ENCODE data around the gene LRRFIP1. TPM values are rescaled to one million over a fixed set of nuclear protein-coding genes. Genes with fewer than 3 reads are reported as not detected.
"Not testable (repeated sequence)": the region's sequence is repeated elsewhere in the genome, so short reads cannot be mapped to it uniquely, and the experiment has no call there.

LRRFIP1 gene
- total RNA-seq, 6 experiments from 2014 or later, result 90.6 to 107 (median 102) TPM

DNA sequence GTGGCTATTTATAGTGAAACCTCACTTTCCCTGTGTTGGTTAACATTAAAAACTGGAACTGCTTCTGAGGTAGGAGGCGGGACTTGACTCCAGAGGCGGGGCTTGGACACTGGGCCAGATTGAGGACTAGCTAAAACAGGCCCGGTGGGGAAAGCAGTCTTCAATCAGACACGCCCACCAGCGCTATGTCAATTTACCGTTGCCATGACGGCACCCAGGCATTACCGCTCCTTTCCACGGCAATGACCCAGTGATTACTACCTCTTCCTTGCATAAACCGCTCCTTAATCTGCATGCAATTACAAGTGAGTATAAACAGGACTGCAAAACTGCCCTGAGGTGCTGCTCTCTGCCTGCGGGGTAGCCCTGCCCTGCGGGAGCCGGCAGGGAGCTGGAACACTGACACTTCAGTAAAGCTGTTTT lies 35.3 kb downstream of the LRRFIP1 start:
- Mint-ChIP-seq H3K4me1 (ENCODE audit: low read depth) (peaks cover 8% of the 10 kb centered on the region), H3K4me3 (no peak overlapping the region), H3K36me3 (ENCODE audit: low read depth) (peaks cover 12% of the 10 kb centered on the region), H3K27ac (no peak overlapping the region; the same call in 1 of the 2 replicates), H3K27me3 (ENCODE audit: insufficient read depth) (peaks cover 1% of the 10 kb centered on the region), H3K9me3 (no peaks in the 10 kb centered on the region)
- no peak for DNase-seq
- TF ChIP-seq, protein P1, sequence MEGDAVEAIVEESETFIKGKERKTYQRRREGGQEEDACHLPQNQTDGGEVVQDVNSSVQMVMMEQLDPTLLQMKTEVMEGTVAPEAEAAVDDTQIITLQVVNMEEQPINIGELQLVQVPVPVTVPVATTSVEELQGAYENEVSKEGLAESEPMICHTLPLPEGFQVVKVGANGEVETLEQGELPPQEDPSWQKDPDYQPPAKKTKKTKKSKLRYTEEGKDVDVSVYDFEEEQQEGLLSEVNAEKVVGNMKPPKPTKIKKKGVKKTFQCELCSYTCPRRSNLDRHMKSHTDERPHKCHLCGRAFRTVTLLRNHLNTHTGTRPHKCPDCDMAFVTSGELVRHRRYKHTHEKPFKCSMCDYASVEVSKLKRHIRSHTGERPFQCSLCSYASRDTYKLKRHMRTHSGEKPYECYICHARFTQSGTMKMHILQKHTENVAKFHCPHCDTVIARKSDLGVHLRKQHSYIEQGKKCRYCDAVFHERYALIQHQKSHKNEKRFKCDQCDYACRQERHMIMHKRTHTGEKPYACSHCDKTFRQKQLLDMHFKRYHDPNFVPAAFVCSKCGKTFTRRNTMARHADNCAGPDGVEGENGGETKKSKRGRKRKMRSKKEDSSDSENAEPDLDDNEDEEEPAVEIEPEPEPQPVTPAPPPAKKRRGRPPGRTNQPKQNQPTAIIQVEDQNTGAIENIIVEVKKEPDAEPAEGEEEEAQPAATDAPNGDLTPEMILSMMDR (IDR thresholded peaks at IDR 0.05), result no peak

DNA sequence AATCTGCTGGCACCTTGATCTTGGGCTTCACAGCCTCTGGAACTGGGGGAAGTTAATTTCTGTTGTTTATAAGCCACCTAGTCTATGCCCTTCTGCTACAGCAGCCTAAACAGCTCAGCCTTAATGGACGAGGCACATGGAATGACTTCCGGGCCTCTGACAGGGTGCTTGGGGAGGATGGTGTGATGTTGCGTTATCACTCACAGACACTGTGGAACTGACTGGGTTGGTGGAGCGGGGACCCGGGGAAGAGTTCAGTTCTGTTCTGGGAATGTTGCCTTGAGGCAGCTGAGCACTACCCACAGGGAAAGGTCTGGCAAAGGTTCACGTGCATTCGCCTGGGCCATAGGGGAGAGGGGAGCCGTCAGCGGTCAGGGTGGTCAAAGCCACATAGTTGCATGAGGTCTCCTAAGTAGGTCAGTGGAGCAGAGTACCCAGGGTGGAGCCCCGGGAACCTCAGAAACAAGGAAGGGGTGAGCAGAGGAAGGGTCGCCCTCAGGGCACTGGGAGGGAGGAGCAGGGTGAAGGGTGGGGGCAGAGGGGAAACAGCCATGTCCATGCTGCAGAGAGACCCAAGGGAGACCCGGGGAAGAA lies 36.2 kb downstream of the LRRFIP1 start:
- H3K4me1 Mint-ChIP-seq (ENCODE audit: low read depth), result peaks cover 8% of the 10 kb centered on the region

DNA sequence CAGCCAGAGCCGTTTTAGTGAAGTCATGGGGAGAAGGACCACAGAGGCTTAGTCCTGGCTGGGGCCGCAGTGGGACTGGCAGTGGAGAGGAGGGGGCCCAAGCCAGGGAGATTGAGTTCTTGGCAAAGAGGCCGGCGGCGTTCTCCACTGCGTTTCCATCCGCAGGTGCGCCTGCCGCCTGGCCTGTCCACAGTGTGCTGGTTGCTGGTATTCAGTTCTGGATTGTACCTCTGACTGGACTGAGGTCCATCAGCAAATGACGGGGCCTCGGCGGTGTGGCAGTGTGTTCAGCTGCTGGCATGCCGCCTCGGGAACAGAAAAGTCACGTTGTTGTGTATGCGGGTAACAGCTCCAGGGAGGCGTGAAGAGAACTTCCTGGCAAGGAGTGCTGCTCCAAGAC lies 36.8 kb downstream of the LRRFIP1 start:
- H3K4me1 Mint-ChIP-seq (ENCODE audit: low read depth), result peaks cover 12% of the 10 kb centered on the region
- peaks cover 1% of the 10 kb centered on the region for H3K27me3 Mint-ChIP-seq (ENCODE audit: insufficient read depth)
- DNase-seq, result no peak
- H3K9me3 Mint-ChIP-seq, result no peaks in the 10 kb centered on the region
- H3K4me3 Mint-ChIP-seq, result no peak overlapping the region
- TF ChIP-seq, protein P1 (IDR thresholded peaks at IDR 0.05), result no peak
- no peak overlapping the region for H3K27ac Mint-ChIP-seq
- H3K36me3 Mint-ChIP-seq (ENCODE audit: low read depth), result peaks cover 10% of the 10 kb centered on the region

More for the DNA sequence above, 36.2 kb downstream of the LRRFIP1 start:
- TF ChIP-seq, protein P1 (IDR thresholded peaks at IDR 0.05), result no peak
- peaks cover 10% of the 10 kb centered on the region for H3K36me3 Mint-ChIP-seq (ENCODE audit: low read depth)
- no peaks in the 10 kb centered on the region for H3K9me3 Mint-ChIP-seq
- H3K27ac Mint-ChIP-seq, result no peak overlapping the region
- H3K27me3 Mint-ChIP-seq (ENCODE audit: insufficient read depth), result peaks cover 1% of the 10 kb centered on the region
- H3K4me3 Mint-ChIP-seq, result no peak overlapping the region
- DNase-seq, result no peak

DNA sequence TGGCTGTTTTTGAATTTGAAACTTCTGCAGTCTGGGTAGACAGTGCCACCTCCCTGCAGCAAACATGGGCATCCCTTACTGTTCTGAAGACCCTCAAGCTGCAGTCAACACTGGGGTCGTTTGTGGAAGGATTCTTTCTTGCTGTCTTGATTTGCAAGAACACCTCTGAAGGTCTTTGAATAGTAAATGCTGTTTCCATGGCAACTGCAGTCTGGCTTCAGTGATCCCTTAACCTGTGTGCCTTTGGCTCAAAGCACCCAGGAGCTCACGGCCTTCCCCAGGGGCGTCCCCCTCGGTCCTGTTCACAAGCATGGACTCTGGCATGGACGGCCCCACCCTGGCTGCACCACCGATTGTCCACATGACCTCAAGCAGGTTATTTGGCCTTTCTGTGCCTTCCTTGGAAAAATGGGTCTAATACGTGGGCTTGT lies 38.3 kb downstream of the LRRFIP1 start:
- Mint-ChIP-seq H3K36me3 (ENCODE audit: low read depth) (peaks cover 14% of the 10 kb centered on the region), H3K27ac (no peak overlapping the region), H3K4me1 (ENCODE audit: low read depth) (peaks cover 28% of the 10 kb centered on the region), H3K9me3 (no peaks in the 10 kb centered on the region), H3K4me3 (no peak overlapping the region), H3K27me3 (ENCODE audit: insufficient read depth) (peaks cover 8% of the 10 kb centered on the region)
- TF ChIP-seq, protein P1 (IDR thresholded peaks at IDR 0.05), result no peak
- DNase-seq, result no peak

DNA sequence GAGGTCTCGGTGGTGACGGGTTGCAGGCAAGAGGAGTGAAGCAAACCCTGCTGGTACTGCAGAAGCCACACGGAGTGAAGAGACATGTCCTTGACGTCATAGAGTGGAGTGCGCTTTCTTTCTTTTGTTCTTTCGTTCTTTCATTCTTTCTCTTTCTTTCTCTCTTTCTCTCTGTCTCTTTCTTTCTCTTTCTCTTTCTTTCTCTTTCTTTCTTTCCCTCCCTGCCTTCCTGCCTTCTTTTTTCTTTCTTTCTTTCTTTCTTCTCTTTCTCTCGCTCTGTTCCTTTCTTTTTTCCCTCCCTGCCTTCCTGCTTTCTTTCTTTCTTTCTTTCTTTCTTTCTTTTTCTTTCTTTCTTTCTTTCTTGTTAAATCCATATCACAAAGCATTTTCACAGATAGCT lies 39.2 kb downstream of the LRRFIP1 start:
- peaks cover 14% of the 10 kb centered on the region for H3K36me3 Mint-ChIP-seq (ENCODE audit: low read depth)
- peaks cover 33% of the 10 kb centered on the region for H3K4me1 Mint-ChIP-seq (ENCODE audit: low read depth)
- DNase-seq, result no peak
- H3K27ac Mint-ChIP-seq, result no peak overlapping the region
- TF ChIP-seq, protein P1 (IDR thresholded peaks at IDR 0.05), result no peak
- no peaks in the 10 kb centered on the region for H3K9me3 Mint-ChIP-seq
- peaks cover 8% of the 10 kb centered on the region for H3K27me3 Mint-ChIP-seq (ENCODE audit: insufficient read depth)
- no peak overlapping the region for H3K4me3 Mint-ChIP-seq

DNA sequence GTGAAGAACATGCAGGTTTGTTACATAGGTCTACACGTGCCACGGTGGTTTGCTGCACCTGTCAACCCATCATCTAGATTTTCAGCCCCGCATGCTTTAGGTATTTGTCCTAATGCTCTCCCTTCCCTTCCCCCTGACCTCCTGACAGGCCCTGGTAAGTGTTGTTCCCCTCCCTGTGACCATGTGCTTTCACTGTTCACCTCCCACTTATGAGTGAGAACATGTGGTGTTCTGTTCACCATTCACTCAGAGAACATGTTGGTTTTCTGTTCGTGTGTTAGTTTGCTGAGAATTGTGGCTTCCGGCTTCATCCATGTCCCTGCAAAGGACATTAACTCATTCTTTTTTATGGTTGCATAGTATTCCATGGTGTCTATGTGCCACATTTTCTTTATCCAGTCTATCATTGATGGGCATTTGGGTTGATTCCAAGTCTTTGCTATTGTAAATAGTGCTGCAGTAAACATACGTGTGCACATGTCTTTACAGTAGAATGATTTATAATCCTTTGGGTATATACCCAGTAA lies 39.7 kb downstream of the LRRFIP1 start:
- not testable (repeated sequence) for H3K9me3 Mint-ChIP-seq; DNase-seq; H3K4me3 Mint-ChIP-seq; H3K27me3 Mint-ChIP-seq (ENCODE audit: insufficient read depth); H3K27ac Mint-ChIP-seq
- Mint-ChIP-seq H3K36me3 (ENCODE audit: low read depth) (peaks cover 14% of the 10 kb centered on the region), H3K4me1 (ENCODE audit: low read depth) (peaks cover 33% of the 10 kb centered on the region)

Measured in HFFc6 (cell line).